DOHH2 (cell line): ENCODE results near the gene GRB14.

Experiments used
- H3F3A ChIP-seq: fragments of 200-600 bp; sonication (generic), shearing (Covaris generic); 2 replicates; pipeline ENCODE4 v1.6.0; 2016; ENCODE audit warnings: antibody characterized with exemption, mild to moderate bottlenecking; ENCODE audit not compliant: control insufficient read depth, insufficient read depth
- H3K27ac ChIP-seq: fragments of 200-600 bp; sonication (generic); 2 replicates; pipeline ENCODE4 v1.5.1; 2014; ENCODE audit warnings: low read depth, mild to moderate bottlenecking, low read length, moderate library complexity
- H3K27me3 ChIP-seq: fragments of 200-600 bp; sonication (generic); 2 replicates; pipeline ENCODE4 v1.6.1; 2014; ENCODE audit warnings: mild to moderate bottlenecking, low read length, mixed read lengths; ENCODE audit not compliant: control insufficient read depth
- H3K36me3 ChIP-seq: fragments of 200-600 bp; sonication (generic); 2 replicates; pipeline ENCODE4 v1.6.1; 2014; ENCODE audit warnings: mild to moderate bottlenecking, low read length, moderate library complexity, mixed read lengths; ENCODE audit not compliant: control insufficient read depth
- H3K4me1 ChIP-seq: fragments of 200-600 bp; sonication (generic); 2 replicates; pipeline ENCODE4 v1.6.1; 2014; ENCODE audit warnings: mild to moderate bottlenecking, low read length, mixed read lengths; ENCODE audit not compliant: control insufficient read depth
- H3K4me2 ChIP-seq: fragments of 200-600 bp; sonication (generic); 2 replicates; pipeline ENCODE4 v1.6.0; 2014; ENCODE audit warnings: mild to moderate bottlenecking, low read length, moderate library complexity
- H3K4me3 ChIP-seq: fragments of 200-600 bp; sonication (generic); 2 replicates; pipeline ENCODE4 v1.5.1; 2014; ENCODE audit warnings: mild to moderate bottlenecking, low read length, mixed read lengths
- H3K79me2 ChIP-seq: fragments of 200-600 bp; sonication (generic); 2 replicates; pipeline ENCODE4 v1.6.1; 2014; ENCODE audit warnings: mild to moderate bottlenecking, low read length, mixed read lengths; ENCODE audit not compliant: control insufficient read depth
- H3K9me2 ChIP-seq: fragments of 200-600 bp; sonication (generic); replicated peaks from 2 replicates; pipeline ENCODE4 v1.6.1; 2014; ENCODE audit warnings: mild to moderate bottlenecking, low read length, mixed read lengths; ENCODE audit not compliant: control insufficient read depth
- H3K9me3 ChIP-seq: fragments of 200-600 bp; sonication (generic); 2 replicates; pipeline ENCODE4 v1.6.1; 2014; ENCODE audit warnings: antibody characterized with exemption, low read length, mixed read lengths; ENCODE audit not compliant: control insufficient read depth, insufficient read depth
- H4K20me1 ChIP-seq: fragments of 200-600 bp; sonication (generic); 2 replicates; pipeline ENCODE4 v1.6.0; 2014; ENCODE audit warnings: low read depth, mild to moderate bottlenecking, antibody characterized with exemption, low read length, moderate library complexity; ENCODE audit not compliant: control insufficient read depth, insufficient read depth
- EZH2phosphoT487 ChIP-seq: fragments of 200-600 bp; sonication (generic); IDR thresholded peaks from 2 replicates; pipeline ENCODE4 v1.6.1; 2017; ENCODE audit warnings: borderline replicate concordance, mild to moderate bottlenecking, antibody characterized with exemption, low read length, moderate library complexity, mixed read lengths
- TF ChIP-seq, protein P1 (sequence below): fragments of 200-600 bp; sonication (generic); IDR thresholded peaks from one replicate; pipeline ENCODE4 v1.5.1; 2014; ENCODE audit warnings: antibody characterized with exemption, mild to moderate bottlenecking, low read depth, low read length; ENCODE audit not compliant: poor library complexity, severe bottlenecking

GRB14 gene

GRCh38 chr2:164606557-164606956 is 14.7 kb downstream of the GRB14 start:
- Histone ChIP-seq H3K4me1 (no peaks in the 10 kb centered on the region), H3K27me3 (no peaks in the 10 kb centered on the region), H3K36me3 (no peaks in the 10 kb centered on the region), H3K4me3 (no peak overlapping the region), H3K4me2 (no peak overlapping the region), H3K27ac (no peak overlapping the region), H3K9me2 (no peaks in the 10 kb centered on the region), H3F3A (no peaks in the 10 kb centered on the region), H3K9me3 (no peaks in the 10 kb centered on the region), H4K20me1 (no peaks in the 10 kb centered on the region), H3K79me2 (no peaks in the 10 kb centered on the region)
- TF ChIP-seq, protein P1, sequence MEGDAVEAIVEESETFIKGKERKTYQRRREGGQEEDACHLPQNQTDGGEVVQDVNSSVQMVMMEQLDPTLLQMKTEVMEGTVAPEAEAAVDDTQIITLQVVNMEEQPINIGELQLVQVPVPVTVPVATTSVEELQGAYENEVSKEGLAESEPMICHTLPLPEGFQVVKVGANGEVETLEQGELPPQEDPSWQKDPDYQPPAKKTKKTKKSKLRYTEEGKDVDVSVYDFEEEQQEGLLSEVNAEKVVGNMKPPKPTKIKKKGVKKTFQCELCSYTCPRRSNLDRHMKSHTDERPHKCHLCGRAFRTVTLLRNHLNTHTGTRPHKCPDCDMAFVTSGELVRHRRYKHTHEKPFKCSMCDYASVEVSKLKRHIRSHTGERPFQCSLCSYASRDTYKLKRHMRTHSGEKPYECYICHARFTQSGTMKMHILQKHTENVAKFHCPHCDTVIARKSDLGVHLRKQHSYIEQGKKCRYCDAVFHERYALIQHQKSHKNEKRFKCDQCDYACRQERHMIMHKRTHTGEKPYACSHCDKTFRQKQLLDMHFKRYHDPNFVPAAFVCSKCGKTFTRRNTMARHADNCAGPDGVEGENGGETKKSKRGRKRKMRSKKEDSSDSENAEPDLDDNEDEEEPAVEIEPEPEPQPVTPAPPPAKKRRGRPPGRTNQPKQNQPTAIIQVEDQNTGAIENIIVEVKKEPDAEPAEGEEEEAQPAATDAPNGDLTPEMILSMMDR: no peak
- no peak for TF ChIP-seq EZH2phosphoT487

DNA sequence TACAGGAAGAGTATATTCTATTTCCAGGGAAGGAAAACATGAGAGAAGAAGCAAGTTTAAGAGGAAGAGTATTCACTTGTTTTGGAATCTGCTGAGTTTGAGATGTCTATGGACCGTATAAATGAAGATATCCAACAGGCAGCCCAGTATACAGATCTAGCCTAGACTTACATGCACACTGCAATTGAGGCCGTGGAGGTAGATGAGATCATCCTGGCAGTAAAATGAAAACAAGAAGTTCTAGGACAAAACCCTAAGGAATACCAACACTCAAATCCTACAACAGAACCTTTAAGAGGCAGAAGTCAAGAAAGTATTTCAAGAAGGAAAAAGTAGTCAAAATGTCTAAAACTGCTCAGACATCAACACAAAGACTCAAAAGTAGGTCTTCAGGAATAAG is 16.0 kb downstream of the GRB14 start:
- H3K4me1 ChIP-seq: no peaks in the 10 kb centered on the region
- TF ChIP-seq EZH2phosphoT487: no peak
- TF ChIP-seq, protein P1: no peak
- no peak overlapping the region for H3K4me3 ChIP-seq

DNA sequence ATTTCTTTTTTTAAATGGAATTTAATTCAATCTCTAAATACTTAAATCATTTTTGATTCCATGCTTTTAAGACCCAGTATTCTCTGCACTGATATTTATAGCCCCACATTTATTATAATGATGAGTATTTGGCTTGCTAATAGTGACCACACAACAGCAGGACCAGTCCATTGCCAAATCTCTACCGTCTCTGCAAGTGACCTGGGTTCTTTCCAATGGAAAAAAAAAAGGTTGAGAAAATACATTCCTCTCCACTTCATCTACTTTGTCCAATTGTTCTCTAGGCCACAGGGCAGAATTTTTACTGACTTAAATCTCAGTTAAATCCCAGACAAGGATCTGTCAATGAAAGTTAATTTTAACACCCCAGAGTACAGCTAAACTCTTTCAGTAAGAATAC is 20.5 kb downstream of the GRB14 start:
- H3K9me3 ChIP-seq: no peaks in the 10 kb centered on the region
- H3K9me2 ChIP-seq: no peaks in the 10 kb centered on the region
- no peak overlapping the region for H3K4me2 ChIP-seq
- H3K4me3 ChIP-seq: no peak overlapping the region
- no peaks in the 10 kb centered on the region for H3K4me1 ChIP-seq
- H3K27ac ChIP-seq: no peak overlapping the region
- H3K79me2 ChIP-seq: no peaks in the 10 kb centered on the region
- no peaks in the 10 kb centered on the region for H3K36me3 ChIP-seq
- H4K20me1 ChIP-seq: no peaks in the 10 kb centered on the region
- TF ChIP-seq, protein P1: no peak
- TF ChIP-seq EZH2phosphoT487: no peak
- H3F3A ChIP-seq: no peaks in the 10 kb centered on the region
- H3K27me3 ChIP-seq: no peaks in the 10 kb centered on the region

More for the DNA sequence above, 16.0 kb downstream of the GRB14 start:
- no peak overlapping the region for H3K27ac ChIP-seq
- no peaks in the 10 kb centered on the region for H4K20me1 ChIP-seq
- H3K9me2 ChIP-seq: no peaks in the 10 kb centered on the region
- no peaks in the 10 kb centered on the region for H3K36me3 ChIP-seq
- H3F3A ChIP-seq: no peaks in the 10 kb centered on the region
- H3K4me2 ChIP-seq: no peak overlapping the region
- H3K27me3 ChIP-seq: no peaks in the 10 kb centered on the region
- H3K9me3 ChIP-seq: no peaks in the 10 kb centered on the region
- H3K79me2 ChIP-seq: no peaks in the 10 kb centered on the region
